Neural progenitor cell (in vitro differentiated cells): ENCODE measurements around the gene SLC35A2.

ENCODE experiments used
- CTCF ChIP-seq: fragments of 200-600 bp; sonication (generic); IDR thresholded peaks from 2 replicates; pipeline ENCODE4 v1.5.1; 2017; ENCODE audit warnings: antibody characterized with exemption, mild to moderate bottlenecking
- EZH2 ChIP-seq: fragments of 200-600 bp; sonication (generic); IDR thresholded peaks from 2 replicates; pipeline ENCODE4 v1.6.1; 2017; ENCODE audit warnings: antibody characterized with exemption, mild to moderate bottlenecking, moderate library complexity

DNA sequence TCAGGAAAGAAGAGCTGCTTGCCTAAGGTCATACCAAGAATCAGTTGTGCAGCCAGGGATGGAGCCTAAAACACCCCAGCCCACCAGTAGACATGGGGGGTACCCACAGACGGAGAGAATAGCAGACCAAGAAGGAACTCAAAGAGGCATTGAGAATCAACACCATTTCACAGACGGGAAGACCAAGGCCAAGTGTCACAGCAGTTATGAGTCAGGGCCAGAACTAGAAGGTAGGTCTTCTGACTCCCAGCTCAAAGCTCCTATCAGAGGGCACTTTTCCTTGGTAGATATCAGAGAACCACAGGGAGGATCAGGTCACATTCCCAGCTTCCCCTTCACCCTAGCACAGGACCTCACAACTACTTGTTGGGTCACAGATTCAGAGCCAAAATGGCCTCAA lies 31.4 kb upstream of the SLC35A2 start:
- TF ChIP-seq CTCF (no peak), EZH2 (no peak)
